HL-60 (cell line): Measurements from ENCODE around the gene DES.
"Not testable (repeated sequence)": the region's sequence is repeated elsewhere in the genome, so short reads cannot be mapped to it uniquely, and the experiment has no call there.

Experiments
- CTCF ChIP-seq: IDR thresholded peaks from one replicate; pipeline ENCODE4 v1.5.1; 2011; ENCODE audit warnings: low read length, control low read depth, inconsistent platforms; ENCODE audit not compliant: insufficient read depth
- GABPA ChIP-seq: IDR thresholded peaks from 2 replicates; pipeline ENCODE4 v1.6.1; 2012; ENCODE audit warnings: low read depth

GRCh38 chr2:219407343-219407742, 10.8 kb upstream of the DES start:
- TF ChIP-seq CTCF, GABPA: not testable (repeated sequence)
